GM21737 (cell line): ENCODE results near the gene ZNF683.
"Not testable (repeated sequence)": the region's sequence is repeated elsewhere in the genome, so short reads cannot be mapped to it uniquely, and the experiment has no call there.

Experiments
- ATAC-seq: cut with Tn5 transposase; IDR thresholded peaks from one replicate; pipeline ENCODE4 v1.9.1; 2021; ENCODE audit warnings: mild to moderate bottlenecking, moderate library complexity; ENCODE audit not compliant: unreplicated experiment

ZNF683 gene

DNA sequence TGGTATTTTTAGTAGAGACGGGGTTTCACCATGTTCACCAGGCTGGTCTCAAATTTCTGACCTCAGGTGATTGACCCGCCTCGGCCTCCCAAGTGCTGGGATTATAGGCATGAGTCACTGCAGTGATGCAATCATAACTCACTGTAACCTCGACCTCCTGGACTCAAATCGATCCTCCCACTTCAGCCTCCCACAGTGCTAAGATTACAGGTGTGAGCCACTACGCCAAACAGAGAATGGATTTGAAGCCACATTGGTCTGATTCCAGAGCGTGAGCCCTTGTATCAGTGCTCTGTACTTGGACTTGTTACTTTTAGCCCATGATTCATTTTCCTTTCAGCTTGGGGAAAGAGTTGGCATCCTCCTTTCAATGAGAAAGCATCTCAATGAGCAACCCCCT, 14.9 kb upstream of the ZNF683 start:
- no peak for ATAC-seq

DNA sequence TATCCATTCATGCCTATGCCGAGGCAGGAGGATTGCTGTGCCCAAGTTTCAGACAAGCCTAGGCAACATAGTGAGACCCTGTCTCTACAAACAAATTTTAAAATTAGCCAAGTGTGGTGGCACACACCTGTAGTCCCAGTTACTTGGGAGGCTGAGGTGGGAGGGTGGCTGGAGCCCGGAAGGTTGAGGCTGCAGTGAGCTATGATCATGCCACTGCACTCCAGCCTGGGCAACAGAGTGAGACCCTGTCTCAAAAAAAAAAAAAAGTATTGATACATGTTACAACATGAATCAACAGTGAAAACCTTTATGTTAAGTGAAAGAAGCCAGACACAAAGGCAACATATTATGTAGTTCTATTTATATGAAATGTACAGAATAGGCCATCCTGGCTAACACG, 12.5 kb upstream of the ZNF683 start:
- ATAC-seq, result not testable (repeated sequence)

DNA sequence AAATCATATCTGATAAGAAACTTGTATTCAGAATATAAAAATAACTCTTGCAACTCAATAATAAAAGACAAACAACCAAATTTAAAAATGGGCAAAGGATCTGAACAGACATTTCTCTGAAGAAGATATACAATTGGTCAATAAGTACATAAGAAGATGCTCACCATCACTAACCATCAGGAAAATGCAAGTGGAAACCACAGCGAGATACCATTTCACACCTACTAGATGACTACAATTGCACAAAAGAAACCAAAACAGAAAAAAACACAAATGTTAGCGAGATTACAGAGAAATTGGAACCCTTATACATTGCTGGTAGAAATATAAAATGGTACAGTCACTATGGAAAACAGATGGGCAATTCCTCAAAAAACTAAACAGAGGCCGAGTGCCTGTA, 11.5 kb upstream of the ZNF683 start:
- no peak for ATAC-seq

DNA sequence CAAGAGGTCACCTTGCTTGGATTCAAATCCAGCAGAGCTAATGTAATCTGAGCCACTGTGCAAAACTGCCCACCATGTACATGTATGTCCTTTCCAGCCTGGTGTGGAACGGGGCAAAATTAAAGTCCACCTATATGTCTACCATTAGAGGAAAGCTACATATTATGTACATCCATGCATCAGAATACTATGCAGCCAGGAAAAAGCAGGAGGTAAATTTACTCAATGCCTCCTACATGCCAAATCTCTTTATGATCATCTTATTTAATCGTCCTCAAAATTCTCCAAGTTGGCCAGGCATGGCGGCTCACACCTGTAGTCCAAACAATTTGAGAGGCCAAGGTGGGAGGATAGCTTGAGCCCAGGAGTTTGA, 6.3 kb upstream of the ZNF683 start:
- ATAC-seq, result no peak

DNA sequence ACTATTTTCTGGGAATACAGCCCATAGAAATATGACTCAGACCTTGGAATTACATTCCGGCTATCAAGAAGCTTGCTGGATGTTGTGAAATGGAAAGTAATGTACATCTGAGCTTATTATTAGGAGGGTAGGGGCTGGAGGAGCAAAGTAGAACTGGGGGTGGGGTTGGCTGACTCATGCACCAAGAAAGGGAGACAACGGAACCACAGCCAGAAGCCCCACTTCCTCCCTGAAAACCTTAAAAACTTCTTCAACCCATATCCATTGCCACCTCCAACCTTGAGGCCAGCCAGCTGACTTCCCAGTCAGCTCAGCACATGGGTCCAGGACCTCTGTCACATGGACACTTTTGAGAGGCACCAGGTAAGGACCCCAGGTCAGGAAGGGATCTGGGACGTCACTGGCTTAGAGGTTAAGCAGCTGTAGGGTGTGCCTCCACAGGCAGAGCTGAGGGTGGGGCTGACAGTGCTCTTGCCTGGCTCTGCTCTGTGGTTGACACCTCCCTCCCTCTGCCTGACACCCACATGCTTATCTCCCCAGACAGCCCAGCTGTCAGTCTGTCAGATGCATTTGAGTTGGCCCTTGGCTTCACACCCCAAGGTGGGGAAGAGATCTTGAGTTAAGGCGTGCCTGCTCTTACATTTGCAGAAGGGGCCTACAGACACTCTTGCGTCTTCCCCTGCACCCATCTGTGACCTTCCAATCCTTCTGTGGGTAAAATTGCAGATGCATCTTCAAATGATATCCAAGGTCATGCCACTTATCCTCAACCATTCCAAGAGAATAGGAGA, 5.7 kb upstream of the ZNF683 start:
- no peak for ATAC-seq

DNA sequence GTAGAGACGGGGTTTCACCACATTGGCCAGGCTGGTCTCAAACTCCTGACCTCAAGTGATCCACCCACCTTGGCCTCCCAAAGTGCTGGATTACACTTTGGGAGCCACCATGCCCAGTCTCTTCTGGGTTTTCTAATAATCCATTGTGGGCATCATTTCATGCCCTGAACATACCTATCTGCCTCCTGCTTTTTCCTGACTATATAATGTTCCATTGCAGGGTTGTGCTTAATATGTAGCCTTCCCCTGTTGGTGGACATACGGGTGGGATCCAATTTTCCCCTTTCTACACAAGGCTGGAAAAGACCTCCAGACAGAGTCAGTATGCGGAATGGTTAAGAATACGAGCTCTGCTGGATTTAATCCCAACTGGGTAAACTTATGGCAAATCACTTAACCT, 3.5 kb upstream of the ZNF683 start:
- no peak for ATAC-seq

DNA sequence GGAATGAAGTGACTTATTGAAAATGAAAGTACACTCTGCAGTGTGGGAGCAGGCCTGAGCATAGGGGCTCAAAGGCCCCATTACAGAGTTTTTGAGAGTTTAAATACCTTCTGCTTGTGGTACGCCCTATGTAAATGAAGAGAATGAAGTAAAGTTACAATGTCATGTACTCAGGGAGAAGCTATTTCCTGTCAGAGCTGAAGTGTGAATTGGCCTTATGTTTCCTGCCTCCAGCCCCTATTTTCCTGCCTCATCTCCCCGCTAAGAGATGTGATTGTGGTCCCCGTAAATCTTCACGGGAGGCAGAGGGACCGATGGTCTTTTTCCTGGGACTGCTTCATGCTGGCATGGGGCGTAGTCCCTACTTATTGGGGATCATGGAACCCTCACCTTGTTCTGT, 2.5 kb upstream of the ZNF683 start:
- no peak for ATAC-seq

DNA sequence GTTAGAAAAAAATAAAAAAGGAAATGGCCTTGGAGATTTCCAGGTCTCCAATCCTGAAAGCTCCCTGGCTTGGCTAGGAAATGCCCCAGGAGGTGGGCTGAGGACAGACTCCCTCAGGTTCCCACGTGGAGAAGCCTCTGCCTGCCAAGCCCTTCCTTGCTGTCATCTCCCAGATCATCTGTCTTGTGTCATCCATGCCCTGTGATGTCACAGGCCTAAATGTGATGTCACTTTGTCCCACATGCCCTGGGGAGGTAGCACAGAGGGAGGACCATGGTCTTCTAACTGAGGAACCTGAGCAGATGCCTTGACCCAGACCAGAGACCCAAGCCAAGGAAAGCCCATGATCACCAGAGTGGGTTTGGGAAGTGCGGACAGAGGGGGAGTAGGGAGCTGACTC, 1.8 kb upstream of the ZNF683 start:
- ATAC-seq, result not testable (repeated sequence)

DNA sequence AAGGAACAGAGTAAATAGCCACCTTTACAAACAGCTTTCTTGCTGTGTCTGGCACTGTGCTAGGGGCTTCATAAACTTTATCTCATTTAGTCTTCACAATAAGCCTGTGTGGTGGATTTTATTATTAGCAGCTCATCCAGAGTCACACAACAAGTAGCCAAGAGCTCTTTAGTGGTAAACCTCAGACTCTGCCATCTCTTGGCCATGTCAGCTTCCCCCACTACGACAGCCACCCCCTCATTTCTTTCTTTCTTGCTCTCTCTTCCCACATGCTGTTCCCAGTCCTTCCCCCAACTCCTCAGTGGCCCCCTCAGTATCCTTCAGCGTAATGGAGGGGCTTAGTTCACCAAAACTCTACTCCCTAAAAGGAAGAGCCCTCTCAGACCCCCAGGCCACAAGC, 1.2 kb upstream of the ZNF683 start:
- ATAC-seq, result no peak

DNA sequence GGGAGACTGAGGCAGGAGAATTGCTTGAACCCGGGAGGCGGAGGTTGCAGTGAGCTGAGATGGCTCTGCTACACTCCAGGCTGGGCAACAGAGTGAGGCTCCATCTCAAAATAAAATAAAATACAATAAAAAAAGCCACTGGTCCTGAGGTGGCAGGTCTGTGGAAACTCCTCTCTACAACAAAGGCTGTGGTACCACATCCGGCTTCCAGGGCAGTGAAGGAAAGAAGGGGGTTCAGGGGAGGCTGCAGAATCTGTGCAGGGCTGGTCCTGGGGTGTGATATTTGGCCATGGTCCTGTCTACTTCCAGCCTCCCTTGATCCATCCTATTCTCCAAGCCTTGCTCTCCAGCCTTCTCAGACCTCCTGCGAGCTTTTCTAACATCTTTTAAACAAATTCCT, 731 bp upstream of the ZNF683 start:
- no peak for ATAC-seq

DNA sequence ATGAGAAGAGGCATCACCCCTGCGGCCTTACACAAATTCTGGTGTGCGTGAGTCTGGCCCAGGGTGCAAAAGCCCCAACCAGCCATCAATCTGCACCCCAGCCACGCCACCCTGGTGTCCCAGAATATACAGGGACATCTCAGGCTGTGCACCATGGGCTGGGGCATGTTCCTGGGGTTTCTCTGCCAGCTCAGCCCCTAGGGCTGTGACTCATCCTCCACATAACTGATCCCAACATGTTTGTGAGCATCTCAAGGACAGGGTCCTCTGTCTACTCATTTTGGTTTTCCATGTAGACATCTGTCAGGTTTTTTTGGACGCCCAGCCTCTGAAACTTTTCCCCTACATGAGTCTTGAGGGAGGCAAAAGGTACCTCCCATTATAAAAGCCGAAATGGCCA, 511 bp downstream of the ZNF683 start:
- no peak for ATAC-seq

DNA sequence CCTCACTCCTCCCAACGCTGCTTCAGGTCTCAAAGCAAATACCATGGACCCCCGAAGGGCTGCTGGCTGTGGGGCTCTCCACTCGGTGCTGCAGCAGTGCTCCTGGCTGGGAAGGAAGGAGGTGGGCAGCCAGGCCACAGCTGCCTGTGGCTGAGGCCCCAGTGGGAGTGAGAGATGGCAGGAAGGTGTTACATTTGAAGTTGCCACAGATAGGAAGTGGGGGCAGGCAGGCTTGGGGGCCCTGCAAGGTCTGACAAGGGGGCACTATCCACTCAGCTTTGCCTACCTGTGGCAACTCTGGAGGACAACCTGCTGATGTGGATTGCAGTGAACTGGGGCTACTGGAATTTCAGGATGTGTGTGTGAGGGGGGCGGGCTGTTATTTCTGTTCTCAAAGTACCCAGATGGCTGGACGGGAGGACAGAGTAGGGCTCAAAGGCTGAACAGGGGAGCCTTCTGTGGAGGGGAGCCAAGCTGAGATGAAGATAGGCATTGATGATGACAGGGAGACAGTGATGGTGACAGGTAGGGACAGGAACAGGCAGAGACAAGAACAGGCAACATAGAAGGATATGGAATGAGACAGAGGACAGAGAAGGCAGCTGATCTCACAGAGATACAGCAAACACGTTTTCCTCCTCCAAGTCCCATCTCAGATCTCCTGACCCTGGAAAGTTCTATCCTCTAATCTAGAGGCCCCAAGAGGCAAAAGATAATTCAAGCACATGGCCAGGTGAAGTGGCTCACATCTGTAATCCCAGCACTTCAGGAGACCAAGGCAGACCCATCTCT, 1.8 kb downstream of the ZNF683 start:
- ATAC-seq, result no peak

DNA sequence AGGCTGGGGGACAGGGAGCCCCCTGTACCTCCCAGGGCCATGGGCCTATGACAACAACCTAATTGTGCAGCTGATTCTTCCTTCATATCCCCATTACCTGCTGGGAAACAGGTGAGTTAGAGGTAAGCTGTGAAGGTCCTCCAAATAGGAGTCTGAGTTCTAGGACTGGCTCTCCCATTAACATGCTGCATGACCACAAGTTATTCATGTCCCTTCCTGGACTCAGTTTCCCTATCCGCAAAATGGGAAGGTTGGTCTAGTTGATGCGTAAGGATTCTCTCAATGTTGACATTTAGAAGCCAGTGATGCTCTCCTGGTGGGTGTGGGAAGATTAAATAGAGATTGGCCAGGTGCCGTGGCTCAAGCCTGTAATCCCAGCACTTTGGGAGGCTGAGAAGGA, 4.1 kb downstream of the ZNF683 start:
- ATAC-seq, result no peak

DNA sequence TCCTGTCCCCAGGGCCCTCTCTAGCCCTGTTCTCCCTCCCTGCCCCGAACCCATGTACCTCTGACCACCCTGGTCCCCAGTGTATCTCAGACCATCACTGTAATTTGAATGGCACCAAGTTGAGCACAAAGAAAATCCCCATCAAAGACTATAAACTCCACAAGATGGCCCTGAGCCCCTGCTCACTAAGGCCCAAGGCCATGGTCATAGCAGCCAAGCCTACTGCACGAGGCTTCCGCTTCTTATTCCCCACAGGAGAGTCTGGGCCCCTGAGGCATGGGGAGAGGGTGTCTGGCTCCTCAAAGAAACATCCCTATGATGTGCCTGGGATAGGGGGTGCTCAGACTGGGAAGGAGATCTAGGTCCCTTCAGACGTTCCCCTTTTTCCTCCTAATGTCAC, 4.5 kb downstream of the ZNF683 start:
- no peak for ATAC-seq

DNA sequence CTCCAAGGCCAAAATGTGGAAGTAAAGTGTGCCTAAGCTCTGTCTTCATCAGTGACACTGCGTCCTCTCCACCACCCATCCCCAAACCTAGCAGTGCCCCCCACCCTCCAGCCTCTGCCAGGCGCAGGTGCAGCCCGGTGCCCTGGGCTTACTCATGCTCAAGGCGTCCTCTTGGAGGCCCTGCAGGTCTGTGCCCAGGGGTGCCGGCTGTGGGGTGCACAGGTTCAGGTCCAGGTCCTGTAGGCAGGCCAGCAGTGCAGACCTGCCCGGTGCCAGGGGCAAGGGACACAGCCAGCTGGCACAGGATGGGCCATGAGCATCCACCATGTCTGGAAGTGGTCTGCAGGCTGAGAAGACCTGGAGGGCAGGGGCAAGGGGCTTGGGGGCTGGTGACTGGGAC, 5.1 kb downstream of the ZNF683 start:
- ATAC-seq, result no peak

DNA sequence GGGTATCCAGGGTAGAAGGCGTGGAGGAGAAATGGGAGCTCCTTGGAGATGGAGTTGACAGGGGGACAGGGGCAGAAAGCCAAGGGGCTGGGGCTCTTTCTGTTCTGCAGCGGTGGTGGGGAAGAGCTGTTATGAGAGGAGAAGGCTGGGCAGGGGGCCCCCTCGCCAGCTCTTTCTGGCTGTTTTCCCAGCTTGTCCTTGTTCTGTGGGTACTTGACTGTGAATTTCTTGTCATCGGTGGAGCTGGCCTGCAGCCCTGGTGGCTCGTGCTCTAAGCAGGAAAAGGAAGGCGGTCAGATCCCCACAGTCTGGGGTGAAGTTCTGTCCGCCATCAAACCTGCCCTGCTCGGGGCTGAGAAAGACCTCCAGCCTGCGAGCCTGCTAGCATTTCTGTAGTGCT, 7.6 kb downstream of the ZNF683 start:
- ATAC-seq, result no peak

DNA sequence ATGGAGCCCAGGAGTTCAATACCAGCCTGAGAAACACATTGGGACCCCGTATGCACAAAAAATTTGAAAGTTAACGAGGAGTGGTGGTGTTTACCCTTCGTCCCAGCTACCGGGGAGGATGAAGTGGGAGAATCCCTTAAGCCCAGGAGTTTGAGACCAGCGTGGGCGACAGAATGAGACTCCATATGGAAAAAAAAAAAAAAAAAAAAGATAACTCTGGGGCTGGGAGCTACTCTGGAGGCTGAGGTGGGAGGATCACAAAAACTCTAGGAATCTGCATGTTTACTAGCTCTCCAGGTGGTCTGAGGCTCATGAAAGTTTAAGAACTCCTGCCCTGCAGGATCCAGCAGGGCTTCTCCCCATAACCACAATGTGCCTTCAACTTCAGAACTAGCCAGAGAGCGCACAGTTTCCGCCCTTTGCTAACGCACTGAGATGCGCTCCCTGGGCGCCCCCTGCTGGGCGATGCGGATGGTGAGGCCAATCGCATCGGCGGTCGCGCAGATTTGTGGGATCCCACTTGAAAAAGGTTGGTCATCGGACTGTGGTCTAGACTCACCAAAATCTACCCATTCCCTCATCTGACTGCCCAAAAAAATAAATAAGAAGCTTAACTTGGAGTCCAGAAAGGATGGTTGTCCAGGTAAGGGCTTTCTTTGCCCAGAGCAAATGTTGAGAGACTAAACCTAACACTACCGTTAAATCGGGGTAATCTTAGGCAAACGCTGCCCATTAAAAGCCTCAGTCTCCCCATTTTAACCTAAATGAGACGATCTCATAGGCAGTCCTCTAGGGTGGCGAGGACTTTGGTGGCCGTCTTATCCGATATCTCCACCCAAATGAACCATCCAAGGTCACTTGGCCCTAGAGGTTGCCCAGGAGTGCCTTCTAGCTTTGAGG, 8.8 kb downstream of the ZNF683 start:
- ATAC-seq, result no peak

DNA sequence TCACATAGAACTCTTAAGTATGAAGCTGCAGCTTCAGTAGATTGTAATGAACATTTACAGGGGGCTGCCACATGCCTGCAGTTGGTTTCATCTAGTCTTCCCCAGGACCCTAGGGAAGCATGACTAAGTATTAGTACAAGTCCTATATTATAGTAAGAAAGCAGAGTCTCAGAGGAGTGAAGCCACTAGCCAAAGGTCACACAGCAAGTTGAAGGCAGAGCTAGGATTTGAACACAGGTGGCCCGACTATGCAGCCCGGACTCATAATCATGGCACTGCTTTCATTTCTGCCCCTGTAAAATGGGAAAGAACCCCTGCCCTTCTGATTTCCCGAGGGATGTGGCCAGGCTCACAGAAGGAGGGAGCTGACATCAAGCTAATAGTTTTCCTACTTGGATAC, 10.2 kb downstream of the ZNF683 start:
- no peak for ATAC-seq

DNA sequence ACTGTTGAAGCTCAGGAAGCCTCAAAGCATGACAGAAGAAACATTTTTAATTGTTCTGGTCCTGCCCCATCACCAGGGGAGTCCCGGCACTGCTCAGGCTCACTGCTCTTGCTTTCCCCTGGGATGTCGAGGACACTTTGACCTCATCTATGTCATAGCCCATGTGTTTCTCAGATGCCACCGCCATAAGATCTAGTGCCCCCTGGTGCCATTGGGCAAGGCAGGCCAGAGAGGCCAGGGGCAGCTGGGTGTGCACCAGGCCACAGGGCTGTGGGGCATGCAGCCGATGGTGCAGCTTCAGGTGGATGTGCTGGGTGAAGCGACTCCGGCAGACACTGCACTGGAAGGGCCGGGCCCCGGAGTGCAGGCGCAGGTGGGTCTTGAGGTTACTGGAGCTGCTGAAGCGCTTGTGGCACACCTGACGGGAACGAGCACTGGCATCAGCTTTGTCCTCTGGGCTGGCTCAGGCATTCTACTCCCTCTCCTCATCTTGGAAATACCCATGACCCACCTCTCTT, 10.9 kb downstream of the ZNF683 start:
- no peak for ATAC-seq

DNA sequence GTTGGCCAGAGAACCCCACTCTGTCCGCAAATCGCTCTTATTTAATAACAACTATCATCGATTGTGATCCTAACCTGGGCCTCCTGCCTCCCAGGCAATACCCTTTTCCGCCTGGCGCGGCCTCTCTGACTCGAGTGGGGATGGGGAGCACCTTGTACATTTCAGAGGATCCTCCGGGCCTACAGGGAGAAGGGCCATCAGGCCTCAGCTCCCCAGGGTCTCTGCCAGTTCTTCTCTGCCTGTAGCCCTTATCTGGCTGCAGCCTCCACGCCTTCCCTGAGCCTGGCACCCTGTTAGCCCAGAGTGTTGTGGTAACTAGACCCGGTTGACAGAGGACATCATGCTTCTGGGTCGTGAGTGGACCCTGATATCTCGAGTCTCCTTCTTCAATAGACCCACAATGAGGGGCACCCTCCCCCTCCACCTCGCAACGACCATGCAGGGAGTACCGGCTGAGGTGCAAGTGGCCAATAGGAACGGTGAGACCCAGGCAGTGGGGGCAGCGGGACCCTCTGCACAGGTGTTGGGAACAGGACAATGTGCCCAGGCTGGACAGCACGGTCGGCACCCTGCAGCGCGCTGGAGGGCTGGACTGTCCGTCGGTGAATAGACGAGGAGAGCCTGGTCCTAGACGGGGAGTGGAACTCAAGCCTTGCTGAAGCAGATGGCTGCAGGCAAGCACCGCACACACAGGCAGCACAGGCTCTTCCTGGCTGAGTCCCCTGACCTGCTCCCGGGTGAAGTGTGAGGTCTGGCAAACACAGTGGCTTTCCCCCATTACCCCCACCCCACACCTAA, 11.5 kb downstream of the ZNF683 start:
- ATAC-seq, result no peak
